Measurements from ENCODE around the gene ATP1B3.
"Not testable (repeated sequence)": the region's sequence is repeated elsewhere in the genome, so short reads cannot be mapped to it uniquely, and the experiment has no call there.

Gene ATP1B3

DNA sequence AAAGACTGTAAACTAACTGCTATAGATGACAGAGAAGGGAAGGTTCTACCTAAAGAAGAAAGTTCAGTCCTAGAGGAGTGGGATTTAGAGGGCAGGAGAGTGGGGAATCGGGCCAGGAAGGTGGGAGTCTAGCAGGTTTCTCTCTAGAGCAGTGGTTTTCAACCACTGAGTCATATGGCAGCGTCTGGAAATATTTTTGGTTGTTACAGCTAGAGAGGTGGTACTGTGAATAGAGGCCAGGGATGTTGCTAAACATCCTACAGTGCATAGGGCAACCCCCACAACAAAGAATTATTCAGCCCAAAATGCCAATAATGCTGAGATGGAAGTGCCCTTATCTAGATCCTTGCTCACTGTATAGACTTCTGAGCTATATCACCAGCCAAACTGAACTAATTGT lies 28.7 kb downstream of the ATP1B3 start:
- no peak for TF ChIP-seq CTCF (IDR thresholded peaks at IDR 0.05; ENCODE audit: control extremely low read depth, extremely low read depth, low read depth, missing control alignments)

DNA sequence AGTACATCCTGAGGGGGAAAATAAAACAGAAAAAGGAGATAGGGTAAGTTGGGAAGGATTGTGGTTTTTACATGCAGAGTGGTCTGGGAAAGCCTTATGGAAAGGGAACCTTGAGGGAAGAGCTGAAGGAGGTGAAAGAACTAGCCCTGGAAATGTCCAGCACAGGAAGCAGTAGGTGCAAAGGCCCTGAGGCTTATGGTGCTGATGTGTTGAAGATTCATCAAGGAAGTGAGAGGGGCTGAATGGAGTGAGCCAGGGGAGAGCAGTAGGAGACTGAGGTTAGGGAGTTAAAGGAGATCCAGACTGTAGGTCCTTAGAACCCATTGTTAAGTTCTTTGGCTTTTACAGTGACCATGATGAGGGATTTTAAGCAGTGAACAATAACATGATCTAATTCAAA lies 33.0 kb downstream of the ATP1B3 start:
- no peak for DNase-seq (ENCODE audit: extremely low spot score)
- ChIA-PET POLR2A (no interaction called here), CTCF (interaction anchor here (0.8 to 1.9 kb wide), 5 partner anchors 8 to 23 kb away, joined by 3 to 8 read pairs (median 4); no protein-coding TSS in a partner anchor)
- no peak for TF ChIP-seq CTCF (IDR thresholded peaks at IDR 0.05; ENCODE audit: control extremely low read depth, extremely low read depth, low read depth, missing control alignments)

More for the DNA sequence above, 28.7 kb downstream of the ATP1B3 start:
- POLR2A ChIA-PET = no interaction called here
- no peak for DNase-seq (ENCODE audit: extremely low spot score)
- CTCF ChIA-PET = interaction anchor here (0.9 to 1.3 kb wide), 3 partner anchors 9 to 30 kb away, joined by 4 read pairs; no protein-coding TSS in a partner anchor

DNA sequence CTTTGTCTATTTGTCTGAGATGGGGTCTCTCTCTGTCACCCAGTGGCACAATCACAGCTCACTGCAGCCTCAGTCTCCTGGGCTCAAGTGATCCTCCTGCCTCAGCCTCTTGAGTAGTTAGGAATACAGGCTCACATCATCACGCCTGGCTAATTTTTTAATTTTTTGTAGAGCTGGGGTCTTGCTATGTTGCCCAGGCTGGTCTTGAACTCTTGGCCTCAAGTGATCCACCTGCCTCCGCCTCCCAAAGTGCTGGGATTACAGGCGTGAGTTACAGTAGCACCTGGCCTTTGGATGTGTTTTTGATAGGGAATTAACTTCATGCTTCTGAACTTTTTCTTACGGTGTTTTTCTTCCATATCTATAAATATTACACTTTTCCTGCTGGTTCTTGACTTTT lies 33.5 kb downstream of the ATP1B3 start:
- POLR2A ChIA-PET; CTCF ChIA-PET; DNase-seq (ENCODE audit: extremely low spot score): not testable (repeated sequence)

- DNase-seq (ENCODE audit: extremely low spot score) = peak; percentile 62
- peak; percentile 68 for TF ChIP-seq CTCF (IDR thresholded peaks at IDR 0.05; ENCODE audit: control extremely low read depth, extremely low read depth, low read depth, missing control alignments)
- ChIA-PET CTCF (interaction anchor here (0.9 to 3.6 kb wide), 20 partner anchors 8 to 512 kb away, joined by 3 to 25 read pairs (median 5); partner anchors contain the start of gene RNF7), POLR2A (no interaction called here)
These were observed 36.8 kb downstream of the ATP1B3 start for GRCh38 chr3:141913150-141913811.

DNA sequence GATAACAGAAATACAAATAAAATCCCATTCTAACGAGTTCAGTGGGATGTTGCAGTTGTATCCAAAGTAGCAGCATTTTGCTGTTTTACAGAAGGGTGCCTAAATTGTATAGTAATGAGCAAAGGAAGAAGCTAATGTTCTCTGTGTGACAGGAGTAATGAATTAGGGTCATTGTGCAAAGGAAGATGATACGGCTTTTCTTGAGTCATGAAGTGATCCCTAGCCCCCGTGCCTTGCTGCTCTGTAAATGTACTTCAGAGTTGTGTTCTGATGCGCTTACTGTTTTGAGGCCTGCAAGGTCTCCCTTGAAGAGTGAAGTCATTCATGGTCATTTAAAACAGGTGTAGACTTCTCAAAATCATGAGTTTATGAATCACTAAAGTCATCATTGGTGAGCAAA lies 37.9 kb downstream of the ATP1B3 start:
- no peak for DNase-seq (ENCODE audit: extremely low spot score)
- ChIA-PET POLR2A (interaction anchor here (0.6 kb wide), 1 partner anchor 20 kb away, joined by 7 read pairs; no protein-coding TSS in a partner anchor), CTCF (interaction anchor here (0.8 to 3.6 kb wide), 15 partner anchors 8 to 455 kb away, joined by 3 to 25 read pairs (median 7); partner anchors contain the start of gene RNF7)
- TF ChIP-seq CTCF (IDR thresholded peaks at IDR 0.05; ENCODE audit: control extremely low read depth, extremely low read depth, low read depth, missing control alignments) = no peak

DNA sequence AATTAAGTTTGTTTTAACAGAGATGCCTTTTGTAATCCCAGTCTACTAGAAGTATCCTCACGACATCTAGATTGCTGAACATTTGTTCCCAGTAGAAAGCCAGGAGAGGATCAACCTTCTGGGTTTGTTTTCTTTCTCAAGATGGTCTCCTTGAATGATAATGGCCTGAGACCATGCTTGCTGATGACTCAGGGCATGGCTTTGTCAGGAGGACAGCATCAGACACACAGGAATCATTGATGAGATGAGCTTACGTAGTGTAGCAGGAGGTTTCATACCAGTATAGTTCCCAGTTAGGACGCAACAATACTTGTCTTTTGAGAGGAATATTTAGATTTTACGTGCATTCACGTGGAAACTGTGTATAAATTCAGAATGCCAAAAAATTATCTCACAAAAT lies 38.6 kb downstream of the ATP1B3 start:
- no peak for TF ChIP-seq CTCF (IDR thresholded peaks at IDR 0.05; ENCODE audit: control extremely low read depth, extremely low read depth, low read depth, missing control alignments)
- DNase-seq (ENCODE audit: extremely low spot score) = no peak
- ChIA-PET POLR2A (no interaction called here), CTCF (interaction anchor here (0.9 to 3.6 kb wide), 6 partner anchors 10 to 40 kb away, joined by 3 to 25 read pairs (median 6); no protein-coding TSS in a partner anchor)

GRCh38 chr3:141915766-141916165 lies 39.3 kb downstream of the ATP1B3 start:
- CTCF ChIA-PET = interaction anchor here (2.4 kb wide), 1 partner anchor 41 kb away, joined by 8 read pairs; no protein-coding TSS in a partner anchor
- TF ChIP-seq CTCF (IDR thresholded peaks at IDR 0.05; ENCODE audit: control extremely low read depth, extremely low read depth, low read depth, missing control alignments) = no peak

More at GRCh38 chr3:141915766-141916165, 39.3 kb downstream of the ATP1B3 start:
- POLR2A ChIA-PET = no interaction called here
- DNase-seq (ENCODE audit: extremely low spot score) = no peak
